ENCODE results near the gene ALG13. TPM values are rescaled to one million over a fixed set of nuclear protein-coding genes. Genes with fewer than 3 reads are reported as not detected.

ALG13 gene
- 36.0 and 40.3 TPM in 2 replicates for total RNA-seq

DNA sequence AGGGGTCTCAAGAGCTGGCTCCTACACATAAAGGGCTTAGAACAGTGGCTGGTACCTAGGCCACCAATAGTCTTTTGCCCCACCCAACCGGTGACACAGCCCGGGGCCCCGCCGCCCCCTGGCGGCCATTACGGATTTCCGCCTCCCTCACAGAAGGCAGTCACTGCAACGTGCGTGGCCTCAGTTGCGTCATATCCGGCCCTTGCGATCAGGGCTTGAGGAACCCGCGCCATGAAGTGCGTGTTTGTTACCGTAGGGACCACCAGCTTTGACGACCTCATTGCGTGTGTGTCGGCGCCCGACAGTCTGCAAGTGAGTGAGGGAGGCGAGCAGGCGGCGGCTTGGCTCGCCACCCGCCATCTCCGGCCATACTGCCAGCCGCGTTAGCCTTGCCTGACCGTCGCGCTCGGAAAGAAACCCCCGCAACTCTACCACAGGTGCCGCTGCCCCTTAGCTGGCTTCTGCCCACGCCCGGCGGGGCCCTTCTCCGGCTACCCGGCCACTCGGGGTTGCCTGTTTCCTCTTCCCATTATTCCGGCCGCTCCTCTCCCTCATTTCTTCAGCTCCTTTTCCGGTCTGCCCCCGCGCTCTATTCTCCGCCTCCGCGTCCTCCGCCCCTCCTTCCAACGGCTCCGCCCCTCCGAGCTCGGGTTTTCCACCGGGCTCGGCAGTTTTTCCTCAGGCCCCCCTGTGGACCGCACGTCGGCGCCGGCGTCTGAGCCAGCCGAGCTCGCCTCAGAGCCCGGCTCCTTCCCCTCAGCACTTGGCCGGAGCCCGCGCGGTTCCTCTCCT is at the start of gene ALG13:
ALG13 (plus strand) TSS at position 183 of the 792 bp plus-strand sequence; CDS start at position 232, 49 bp downstream.

Small RNAs within 50 kb of the gene (small RNA-seq; reads per million reads assigned to genes)
- gene RNA5SP512, result not detected

Other genes starting within 250 kb of the ALG13 start
- gene SERTM2, start 169.5 kb upstream of the ALG13 start, total RNA-seq, result not detected in 2 replicates
- gene TRPC5OS, start 195.0 kb downstream of the ALG13 start, total RNA-seq, result not detected in 2 replicates

Data from hair follicle dermal papilla cell (primary cell).